Measurements from ENCODE around the gene PRKAR1B.

The PRKAR1B gene

GRCh38 chr7:608361-608760 lies 118.7 kb downstream of the PRKAR1B start:
- TF ChIP-seq GATA3 (IDR thresholded peaks at IDR 0.05; ENCODE audit: low read depth, low read length): no peak
- TF ChIP-seq GATA2 (IDR thresholded peaks at IDR 0.05; ENCODE audit: low read depth, low read length): no peak

GRCh38 chr7:607938-608337 lies 119.1 kb downstream of the PRKAR1B start:
- no peak for TF ChIP-seq GATA2 (IDR thresholded peaks at IDR 0.05; ENCODE audit: low read depth, low read length)
- no peak for TF ChIP-seq GATA3 (IDR thresholded peaks at IDR 0.05; ENCODE audit: low read depth, low read length)

GRCh38 chr7:605661-606450 lies 121.2 kb downstream of the PRKAR1B start:
- TF ChIP-seq GATA2 (IDR thresholded peaks at IDR 0.05; ENCODE audit: low read depth, low read length) (no peak), GATA3 (IDR thresholded peaks at IDR 0.05; ENCODE audit: low read depth, low read length) (no peak)

GRCh38 chr7:604884-605531 lies 122.1 kb downstream of the PRKAR1B start:
- TF ChIP-seq GATA2 (IDR thresholded peaks at IDR 0.05; ENCODE audit: low read depth, low read length) (no peak), GATA3 (IDR thresholded peaks at IDR 0.05; ENCODE audit: low read depth, low read length) (no peak)

- no peak for TF ChIP-seq GATA2 (IDR thresholded peaks at IDR 0.05; ENCODE audit: low read depth, low read length)
- TF ChIP-seq GATA3 (IDR thresholded peaks at IDR 0.05; ENCODE audit: low read depth, low read length): no peak
These were observed 122.8 kb downstream of the PRKAR1B start for GRCh38 chr7:604001-604883.

- TF ChIP-seq GATA2 (IDR thresholded peaks at IDR 0.05; ENCODE audit: low read depth, low read length) (no peak), GATA3 (IDR thresholded peaks at IDR 0.05; ENCODE audit: low read depth, low read length) (no peak)
These were observed 123.7 kb downstream of the PRKAR1B start for GRCh38 chr7:603152-603951.

- no peak for TF ChIP-seq GATA3 (IDR thresholded peaks at IDR 0.05; ENCODE audit: low read depth, low read length)
These were observed 124.5 kb downstream of the PRKAR1B start for GRCh38 chr7:602341-603141.

- TF ChIP-seq GATA2 (IDR thresholded peaks at IDR 0.05; ENCODE audit: low read depth, low read length): no peak
- TF ChIP-seq GATA3 (IDR thresholded peaks at IDR 0.05; ENCODE audit: low read depth, low read length): no peak
These were observed 125.3 kb downstream of the PRKAR1B start for GRCh38 chr7:601595-602340.

GRCh38 chr7:601036-601594 lies 126.0 kb downstream of the PRKAR1B start:
- no peak for TF ChIP-seq GATA3 (IDR thresholded peaks at IDR 0.05; ENCODE audit: low read depth, low read length)
- no peak for TF ChIP-seq GATA2 (IDR thresholded peaks at IDR 0.05; ENCODE audit: low read depth, low read length)

GRCh38 chr7:600149-601035 lies 126.7 kb downstream of the PRKAR1B start:
- TF ChIP-seq GATA2 (IDR thresholded peaks at IDR 0.05; ENCODE audit: low read depth, low read length) (no peak), GATA3 (IDR thresholded peaks at IDR 0.05; ENCODE audit: low read depth, low read length) (no peak)

- TF ChIP-seq GATA3 (IDR thresholded peaks at IDR 0.05; ENCODE audit: low read depth, low read length) (no peak), GATA2 (IDR thresholded peaks at IDR 0.05; ENCODE audit: low read depth, low read length) (no peak)
These were observed 128.2 kb downstream of the PRKAR1B start for GRCh38 chr7:598899-599298.

Data from SH-SY5Y (cell line).